Hepatocyte (in vitro differentiated cells): ENCODE measurements around the gene CNDP1. TPM values are rescaled to one million over a fixed set of nuclear protein-coding genes. Genes with fewer than 3 reads are reported as not detected.

ENCODE experiments used
- DNase-seq: peaks from one replicate; pipeline ENCODE4 v3.0.0-alpha.2; 2016; ENCODE audit warnings: low spot score
- H2AFZ ChIP-seq: fragments of 200-600 bp; sonication (generic); 2 replicates; pipeline ENCODE4 v1.6.0; 2016; ENCODE audit warnings: antibody characterized with exemption, mild to moderate bottlenecking
- H3K27ac ChIP-seq: fragments of 200-600 bp; sonication (generic); 2 replicates; pipeline ENCODE4 v1.5.1; 2016; ENCODE audit warnings: mild to moderate bottlenecking
- H3K27me3 ChIP-seq: fragments of 200-600 bp; sonication (generic); 2 replicates; pipeline ENCODE4 v1.6.1; 2016
- H3K36me3 ChIP-seq: fragments of 200-600 bp; sonication (generic); replicated peaks from 2 replicates; pipeline ENCODE4 v1.5.1; 2016; ENCODE audit warnings: low read depth; ENCODE audit not compliant: insufficient read depth
- H3K4me1 ChIP-seq: fragments of 200-600 bp; sonication (generic); 2 replicates; pipeline ENCODE4 v1.5.1; 2016; ENCODE audit warnings: mild to moderate bottlenecking, moderate library complexity; ENCODE audit not compliant: insufficient read depth
- H3K4me2 ChIP-seq: fragments of 200-600 bp; sonication (generic); 2 replicates; pipeline ENCODE4 v1.6.0; 2016
- H3K4me3 ChIP-seq: fragments of 200-600 bp; sonication (generic); 2 replicates; pipeline ENCODE4 v1.5.1; 2016; ENCODE audit warnings: mild to moderate bottlenecking
- H3K79me2 ChIP-seq: fragments of 200-600 bp; sonication (generic); 2 replicates; pipeline ENCODE4 v1.6.0; 2017; ENCODE audit warnings: mild to moderate bottlenecking
- H3K9me2 ChIP-seq: fragments of 200-600 bp; sonication (generic); replicated peaks from 2 replicates; pipeline ENCODE4 v1.6.0; 2017; ENCODE audit warnings: mild to moderate bottlenecking; ENCODE audit not compliant: insufficient read depth
- H3K9me3 ChIP-seq: fragments of 200-600 bp; sonication (generic); 2 replicates; pipeline ENCODE4 v1.5.1; 2016; ENCODE audit warnings: low read depth, mild to moderate bottlenecking
- H4K20me1 ChIP-seq: fragments of 200-600 bp; sonication (generic); 2 replicates; pipeline ENCODE4 v1.6.0; 2016; ENCODE audit warnings: mild to moderate bottlenecking; ENCODE audit not compliant: insufficient read depth, poor library complexity, severe bottlenecking
- EZH2 ChIP-seq: fragments of 200-600 bp; sonication (generic); IDR thresholded peaks from 2 replicates; pipeline ENCODE4 v1.6.1; 2016; ENCODE audit warnings: antibody characterized with exemption, mild to moderate bottlenecking, borderline replicate concordance
- EZH2phosphoT487 ChIP-seq: fragments of 200-600 bp; sonication (generic); IDR thresholded peaks from one replicate; pipeline ENCODE4 v1.6.1; 2018; ENCODE audit warnings: antibody characterized with exemption, mild to moderate bottlenecking, low read depth, moderate library complexity; ENCODE audit not compliant: unreplicated experiment, severe bottlenecking
- WGBS: methylation state at CpG from one replicate; pipeline ENCODE4 v1.1.6; 2016; ENCODE audit warnings: low lambda C conversion rate; ENCODE audit errors: missing lambda C conversion rate; 5-methylcytosine and 5-hydroxymethylcytosine counted together
- polyA plus RNA-seq: library from polyadenylated mRNA; unstranded; fragments of >200 nt; fragmentation: Nextera tagmentation; extraction: Ambion mirVana; gene quantifications from 2 replicates; pipeline ENCODE4 v1.2.1, GENCODE V29; 2016
- total RNA-seq: library from RNA; depleted of rRNA; stranded (reverse); fragments of >200 nt; gene quantifications from 2 replicates; pipeline ENCODE4 v1.2.3, GENCODE V29; 2014
- TF ChIP-seq, protein P1 (sequence below): fragments of 200-600 bp; sonication (generic); IDR thresholded peaks from 2 replicates; pipeline ENCODE4 v1.5.1; 2016; ENCODE audit warnings: antibody characterized with exemption, mild to moderate bottlenecking; ENCODE audit not compliant: poor library complexity

CNDP1 gene
- total and polyA plus RNA-seq, 2 experiments from 2014 or later: 0.74 TPM; not detected in 1

DNA sequence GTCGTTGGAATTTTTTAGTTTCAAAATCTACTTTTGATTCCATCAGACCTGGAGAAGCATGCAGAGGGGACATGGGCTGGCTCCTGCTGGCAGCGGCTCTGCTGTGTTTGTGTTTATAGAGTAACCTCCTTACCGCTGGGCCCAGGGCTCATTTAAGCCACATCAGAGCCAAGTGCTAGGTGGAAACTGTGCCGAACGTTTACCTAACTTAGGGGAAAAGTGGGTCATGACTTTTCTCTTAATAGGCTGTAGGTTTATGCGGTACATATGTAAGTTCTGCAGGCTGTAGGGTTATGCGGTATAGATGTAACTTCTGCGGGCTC lies 20.5 kb upstream of the CNDP1 start:
- no peaks in the 10 kb centered on the region for H4K20me1 ChIP-seq
- no peaks in the 10 kb centered on the region for H3K9me3 ChIP-seq
- H3K4me3 ChIP-seq: no peak overlapping the region
- WGBS: 96% methylated on average over 8 of the region's 8 CpGs
- no peaks in the 10 kb centered on the region for H3K9me2 ChIP-seq
- H3K4me2 ChIP-seq: no peak overlapping the region
- DNase-seq: no peak
- H3K27ac ChIP-seq: no peak overlapping the region
- TF ChIP-seq, protein P1, sequence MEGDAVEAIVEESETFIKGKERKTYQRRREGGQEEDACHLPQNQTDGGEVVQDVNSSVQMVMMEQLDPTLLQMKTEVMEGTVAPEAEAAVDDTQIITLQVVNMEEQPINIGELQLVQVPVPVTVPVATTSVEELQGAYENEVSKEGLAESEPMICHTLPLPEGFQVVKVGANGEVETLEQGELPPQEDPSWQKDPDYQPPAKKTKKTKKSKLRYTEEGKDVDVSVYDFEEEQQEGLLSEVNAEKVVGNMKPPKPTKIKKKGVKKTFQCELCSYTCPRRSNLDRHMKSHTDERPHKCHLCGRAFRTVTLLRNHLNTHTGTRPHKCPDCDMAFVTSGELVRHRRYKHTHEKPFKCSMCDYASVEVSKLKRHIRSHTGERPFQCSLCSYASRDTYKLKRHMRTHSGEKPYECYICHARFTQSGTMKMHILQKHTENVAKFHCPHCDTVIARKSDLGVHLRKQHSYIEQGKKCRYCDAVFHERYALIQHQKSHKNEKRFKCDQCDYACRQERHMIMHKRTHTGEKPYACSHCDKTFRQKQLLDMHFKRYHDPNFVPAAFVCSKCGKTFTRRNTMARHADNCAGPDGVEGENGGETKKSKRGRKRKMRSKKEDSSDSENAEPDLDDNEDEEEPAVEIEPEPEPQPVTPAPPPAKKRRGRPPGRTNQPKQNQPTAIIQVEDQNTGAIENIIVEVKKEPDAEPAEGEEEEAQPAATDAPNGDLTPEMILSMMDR: no peak
- TF ChIP-seq EZH2: no peak
- no peak for TF ChIP-seq EZH2phosphoT487
- no peaks in the 10 kb centered on the region for H3K27me3 ChIP-seq
- peaks cover 12% of the 10 kb centered on the region for H3K79me2 ChIP-seq
- H3K36me3 ChIP-seq: no peaks in the 10 kb centered on the region
- peaks cover 9% of the 10 kb centered on the region for H3K4me1 ChIP-seq
- no peak overlapping the region for H2AFZ ChIP-seq

DNA sequence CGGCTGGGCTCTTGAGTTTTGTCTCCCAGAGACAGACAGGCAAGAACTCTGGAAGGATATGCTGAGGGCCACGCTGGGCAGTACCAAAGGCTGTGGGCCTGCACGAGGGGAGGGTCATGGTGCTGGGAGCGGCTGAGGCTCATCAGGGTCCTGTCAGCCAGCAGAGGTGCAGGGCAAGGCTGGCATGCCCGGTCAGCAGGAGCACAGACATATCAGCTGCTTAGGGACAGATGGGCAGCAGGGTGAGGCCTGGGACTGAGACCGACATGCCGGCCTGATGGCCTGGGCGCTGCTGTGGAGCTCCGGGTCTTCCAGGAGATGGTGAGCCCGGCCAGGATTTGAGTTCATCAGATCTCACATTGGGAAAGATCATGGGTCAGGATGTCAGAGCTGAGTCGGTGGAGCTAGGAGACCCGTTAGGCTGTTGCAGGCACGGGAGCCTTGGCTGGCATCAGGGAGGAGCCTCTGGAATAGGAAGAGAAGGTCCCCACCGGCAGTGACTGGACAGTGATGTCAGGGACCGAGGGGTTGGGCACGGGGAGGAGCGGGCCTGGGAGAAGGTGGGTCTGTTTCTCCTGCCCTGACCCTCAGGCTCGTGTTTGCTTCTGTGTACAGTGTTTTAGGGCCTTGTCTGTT lies 19.3 kb upstream of the CNDP1 start:
- Histone ChIP-seq H2AFZ (no peak overlapping the region), H3K27me3 (no peaks in the 10 kb centered on the region), H3K36me3 (no peaks in the 10 kb centered on the region), H3K27ac (no peak overlapping the region), H3K9me2 (no peaks in the 10 kb centered on the region), H3K4me1 (peaks cover 5% of the 10 kb centered on the region), H4K20me1 (no peaks in the 10 kb centered on the region), H3K4me3 (no peak overlapping the region), H3K79me2 (peaks cover 10% of the 10 kb centered on the region), H3K9me3 (no peaks in the 10 kb centered on the region), H3K4me2 (no peak overlapping the region)
- WGBS: 95% methylated on average over 18 of the region's 18 CpGs
- TF ChIP-seq, protein P1: no peak
- TF ChIP-seq EZH2: no peak
- no peak for DNase-seq

DNA sequence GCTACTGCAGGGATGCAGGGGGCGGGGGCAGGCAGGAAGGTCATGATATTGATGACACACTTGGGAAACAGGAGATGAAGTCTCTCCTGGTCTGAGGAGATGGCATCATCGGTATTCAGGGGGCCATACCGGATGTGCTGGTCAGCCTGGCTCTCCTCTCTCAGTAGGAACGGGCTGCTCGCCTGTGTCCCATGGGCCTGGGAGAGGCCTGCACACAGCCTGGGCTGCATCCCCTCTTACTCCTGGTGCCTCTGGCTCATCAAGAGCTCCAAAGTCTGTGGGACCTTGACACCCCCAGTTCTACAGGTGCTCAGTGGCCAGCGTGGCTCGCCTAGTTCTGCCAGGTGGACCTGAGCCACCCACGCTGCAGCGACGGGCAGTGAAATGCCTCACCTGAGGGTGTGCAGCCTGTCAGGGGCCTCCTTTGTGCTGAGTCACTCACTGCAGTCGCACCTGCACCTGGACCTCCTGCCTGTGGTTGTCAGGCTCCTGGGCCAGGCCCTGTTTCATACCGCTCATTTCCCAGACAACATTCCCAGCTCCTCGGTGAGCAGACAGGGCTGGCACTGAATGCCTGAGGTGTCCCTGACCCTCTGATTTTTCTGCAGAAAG lies 18.6 kb upstream of the CNDP1 start:
- Histone ChIP-seq H3K4me3 (no peak overlapping the region), H3K9me3 (no peaks in the 10 kb centered on the region), H3K79me2 (peaks cover 7% of the 10 kb centered on the region), H3K9me2 (no peaks in the 10 kb centered on the region), H3K27me3 (no peaks in the 10 kb centered on the region), H3K36me3 (no peaks in the 10 kb centered on the region), H3K4me1 (peaks cover 5% of the 10 kb centered on the region), H3K27ac (no peak overlapping the region), H3K4me2 (no peak overlapping the region), H2AFZ (no peak overlapping the region), H4K20me1 (no peaks in the 10 kb centered on the region)
- WGBS: 93% methylated on average over 13 of the region's 13 CpGs
- TF ChIP-seq EZH2phosphoT487: no peak
- no peak for TF ChIP-seq EZH2
- TF ChIP-seq, protein P1: no peak
- no peak for DNase-seq
